A549 treated with CORT108297 at 1 μM for 4 hours (cell line): ENCODE results near the gene MCU. TPM values are rescaled to one million over a fixed set of nuclear protein-coding genes. Genes with fewer than 3 reads are reported as not detected.

Experiments
- total RNA-seq: library from RNA; stranded (reverse); fragments of 200-300 nt; extraction: Qiagen RNA extraction; gene quantifications from 5 replicates; pipeline ENCODE4 v1.2.3, GENCODE V29; 2022

MCU gene, protein sequence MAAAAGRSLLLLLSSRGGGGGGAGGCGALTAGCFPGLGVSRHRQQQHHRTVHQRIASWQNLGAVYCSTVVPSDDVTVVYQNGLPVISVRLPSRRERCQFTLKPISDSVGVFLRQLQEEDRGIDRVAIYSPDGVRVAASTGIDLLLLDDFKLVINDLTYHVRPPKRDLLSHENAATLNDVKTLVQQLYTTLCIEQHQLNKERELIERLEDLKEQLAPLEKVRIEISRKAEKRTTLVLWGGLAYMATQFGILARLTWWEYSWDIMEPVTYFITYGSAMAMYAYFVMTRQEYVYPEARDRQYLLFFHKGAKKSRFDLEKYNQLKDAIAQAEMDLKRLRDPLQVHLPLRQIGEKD
- 30.3 to 40.5 TPM (median 35.7 TPM) in 5 replicates for total RNA-seq

DNA sequence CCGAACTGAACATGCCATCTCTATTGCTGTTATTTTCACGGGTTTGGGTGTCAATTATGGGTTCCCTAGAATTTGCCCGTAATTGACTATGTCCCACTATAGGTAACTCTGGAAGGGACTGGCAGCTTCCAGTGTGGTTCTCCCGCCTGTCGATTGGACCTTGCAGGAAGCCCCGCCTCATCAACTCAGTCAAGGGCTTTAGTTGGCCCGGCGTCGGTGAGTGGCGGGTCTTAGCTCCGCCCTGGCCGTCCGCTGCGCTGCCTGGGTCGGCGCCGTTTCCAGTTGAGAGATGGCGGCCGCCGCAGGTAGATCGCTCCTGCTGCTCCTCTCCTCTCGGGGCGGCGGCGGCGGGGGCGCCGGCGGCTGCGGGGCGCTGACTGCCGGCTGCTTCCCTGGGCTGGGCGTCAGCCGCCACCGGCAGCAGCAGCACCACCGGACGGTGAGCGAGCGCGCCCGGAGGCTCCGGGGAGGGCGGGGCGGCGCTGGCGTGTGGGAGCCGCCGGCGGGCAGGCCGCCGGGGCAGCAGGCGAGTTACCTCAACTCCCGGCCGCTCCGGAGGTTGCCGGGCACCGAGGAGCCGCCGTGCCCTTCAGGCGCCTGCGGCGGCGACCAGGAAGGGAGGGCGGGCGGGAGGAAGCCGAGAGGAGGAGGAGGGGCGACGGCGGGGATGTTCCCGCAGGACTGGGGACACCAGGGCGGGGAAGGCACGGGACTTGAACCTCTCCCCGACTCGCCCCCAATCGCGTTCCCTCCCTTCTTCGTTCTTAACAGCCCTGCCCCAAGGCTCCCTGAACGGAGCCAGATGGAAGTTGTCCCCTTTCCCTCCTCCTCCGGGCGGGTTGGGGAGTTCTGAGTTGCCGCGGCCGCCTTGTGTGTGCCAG, at the start of gene MCU:
MCU (plus strand) TSS at position 281 of the 881 bp plus-strand sequence; CDS start at position 290, 9 bp downstream.

DNA sequence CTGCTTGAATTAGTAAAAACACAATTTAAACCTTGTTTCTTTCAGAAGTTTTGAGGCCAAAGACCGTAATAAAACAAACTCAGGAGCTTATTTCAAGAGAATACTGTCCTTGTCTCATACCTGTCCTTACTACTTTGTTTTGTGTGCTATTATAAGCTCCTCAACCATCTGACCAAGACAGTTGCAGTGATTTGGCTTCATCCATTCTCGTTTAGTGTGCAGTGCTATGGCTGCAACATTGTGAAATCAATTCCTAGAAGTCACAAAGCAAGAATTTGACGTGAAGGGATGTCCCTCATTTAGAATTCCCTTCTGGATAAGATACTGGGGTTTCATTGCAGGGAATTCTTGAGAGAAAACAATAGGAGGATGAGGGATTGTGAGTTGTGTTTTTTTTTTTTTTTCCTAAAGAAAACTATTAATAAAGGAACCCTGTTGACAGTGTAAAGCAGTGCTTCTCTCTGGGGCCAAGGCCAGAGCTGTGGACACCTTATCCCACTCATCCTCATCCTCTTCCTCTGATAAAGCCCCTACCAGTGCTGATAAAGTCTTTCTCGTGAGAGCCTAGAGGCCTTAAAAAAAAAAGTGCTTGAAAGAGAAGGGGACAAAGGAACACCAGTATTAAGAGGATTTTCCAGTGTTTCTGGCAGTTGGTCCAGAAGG, 201.3 kb downstream of the MCU start, which contains the start of gene OIT3:
OIT3 (plus strand) TSS at position 604 of the 663 bp plus-strand sequence. CDS start 60 bp downstream, outside the sequence.

Other genes starting within 250 kb of the MCU start
- 52.7 to 60.4 TPM (median 53.5 TPM) in 5 replicates for gene MICU1, start 66.1 kb upstream of the MCU start, total RNA-seq
- gene OIT3, start 201.6 kb downstream of the MCU start, total RNA-seq, result 0.05 to 0.07 TPM (median 0.06 TPM) in 3 of 5 replicates, not detected in the others